ENCODE measurements around the gene KNDC1.

The KNDC1 gene

DNA sequence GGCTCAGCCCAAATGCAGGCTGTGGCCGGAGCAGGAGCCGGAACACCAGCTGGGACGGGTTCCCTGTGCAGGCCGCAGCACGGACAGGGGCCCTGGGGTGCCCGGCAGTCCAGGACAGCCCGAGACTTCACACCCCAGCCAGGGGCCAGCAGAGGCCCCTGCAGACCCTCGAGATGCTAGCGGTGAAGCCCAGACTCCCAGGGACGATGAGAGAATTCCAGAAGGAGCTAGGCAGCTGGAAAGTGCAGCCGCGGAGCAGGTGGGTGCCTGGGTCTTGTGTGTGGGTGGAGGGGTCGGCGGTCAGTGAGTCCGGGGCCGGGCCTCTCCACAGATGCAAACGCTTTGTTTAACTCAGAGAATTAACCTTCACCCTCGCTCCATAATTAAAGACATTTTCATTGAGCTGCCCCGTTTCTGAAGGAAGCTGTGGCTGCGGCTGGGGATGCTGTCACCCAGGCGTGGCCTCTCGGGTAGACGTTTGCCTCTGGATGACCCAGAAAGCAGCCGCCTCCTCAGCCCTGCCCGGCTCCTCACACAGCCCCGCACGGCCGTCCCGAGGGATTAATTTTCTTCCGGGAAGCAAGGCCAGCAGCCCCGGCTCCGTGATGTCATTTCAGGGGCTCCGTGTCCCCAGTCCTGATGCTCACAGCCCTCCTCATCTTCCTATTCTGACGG lies 26.5 kb downstream of the KNDC1 start:
- Histone ChIP-seq H3K9me3 (ENCODE audit: insufficient read depth, low read length) (no peaks in the 10 kb centered on the region), H3K4me1 (ENCODE audit: low read length) (no peaks in the 10 kb centered on the region), H2AFZ (ENCODE audit: low read depth, low read length) (no peak overlapping the region), H3K27me3 (ENCODE audit: low read depth, low read length) (no peaks in the 10 kb centered on the region), H4K20me1 (ENCODE audit: insufficient read depth, low read length) (no peaks in the 10 kb centered on the region), H3K27ac (ENCODE audit: low read length) (no peak overlapping the region), H3K4me2 (ENCODE audit: low read length) (no peak overlapping the region), H3K9ac (ENCODE audit: low read length) (no peak overlapping the region), H3K4me3 (ENCODE audit: low read length) (no peak overlapping the region), H3K36me3 (replicated peaks; ENCODE audit: low read depth, low read length) (no peaks in the 10 kb centered on the region), H3K79me2 (ENCODE audit: low read length) (no peaks in the 10 kb centered on the region)
- TF ChIP-seq, protein P1, sequence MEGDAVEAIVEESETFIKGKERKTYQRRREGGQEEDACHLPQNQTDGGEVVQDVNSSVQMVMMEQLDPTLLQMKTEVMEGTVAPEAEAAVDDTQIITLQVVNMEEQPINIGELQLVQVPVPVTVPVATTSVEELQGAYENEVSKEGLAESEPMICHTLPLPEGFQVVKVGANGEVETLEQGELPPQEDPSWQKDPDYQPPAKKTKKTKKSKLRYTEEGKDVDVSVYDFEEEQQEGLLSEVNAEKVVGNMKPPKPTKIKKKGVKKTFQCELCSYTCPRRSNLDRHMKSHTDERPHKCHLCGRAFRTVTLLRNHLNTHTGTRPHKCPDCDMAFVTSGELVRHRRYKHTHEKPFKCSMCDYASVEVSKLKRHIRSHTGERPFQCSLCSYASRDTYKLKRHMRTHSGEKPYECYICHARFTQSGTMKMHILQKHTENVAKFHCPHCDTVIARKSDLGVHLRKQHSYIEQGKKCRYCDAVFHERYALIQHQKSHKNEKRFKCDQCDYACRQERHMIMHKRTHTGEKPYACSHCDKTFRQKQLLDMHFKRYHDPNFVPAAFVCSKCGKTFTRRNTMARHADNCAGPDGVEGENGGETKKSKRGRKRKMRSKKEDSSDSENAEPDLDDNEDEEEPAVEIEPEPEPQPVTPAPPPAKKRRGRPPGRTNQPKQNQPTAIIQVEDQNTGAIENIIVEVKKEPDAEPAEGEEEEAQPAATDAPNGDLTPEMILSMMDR (IDR thresholded peaks at IDR 0.05; ENCODE audit: low read depth, low read length), result no peak
- no peak for TF ChIP-seq EZH2phosphoT487 (IDR thresholded peaks at IDR 0.05; ENCODE audit: low read depth)

DNA sequence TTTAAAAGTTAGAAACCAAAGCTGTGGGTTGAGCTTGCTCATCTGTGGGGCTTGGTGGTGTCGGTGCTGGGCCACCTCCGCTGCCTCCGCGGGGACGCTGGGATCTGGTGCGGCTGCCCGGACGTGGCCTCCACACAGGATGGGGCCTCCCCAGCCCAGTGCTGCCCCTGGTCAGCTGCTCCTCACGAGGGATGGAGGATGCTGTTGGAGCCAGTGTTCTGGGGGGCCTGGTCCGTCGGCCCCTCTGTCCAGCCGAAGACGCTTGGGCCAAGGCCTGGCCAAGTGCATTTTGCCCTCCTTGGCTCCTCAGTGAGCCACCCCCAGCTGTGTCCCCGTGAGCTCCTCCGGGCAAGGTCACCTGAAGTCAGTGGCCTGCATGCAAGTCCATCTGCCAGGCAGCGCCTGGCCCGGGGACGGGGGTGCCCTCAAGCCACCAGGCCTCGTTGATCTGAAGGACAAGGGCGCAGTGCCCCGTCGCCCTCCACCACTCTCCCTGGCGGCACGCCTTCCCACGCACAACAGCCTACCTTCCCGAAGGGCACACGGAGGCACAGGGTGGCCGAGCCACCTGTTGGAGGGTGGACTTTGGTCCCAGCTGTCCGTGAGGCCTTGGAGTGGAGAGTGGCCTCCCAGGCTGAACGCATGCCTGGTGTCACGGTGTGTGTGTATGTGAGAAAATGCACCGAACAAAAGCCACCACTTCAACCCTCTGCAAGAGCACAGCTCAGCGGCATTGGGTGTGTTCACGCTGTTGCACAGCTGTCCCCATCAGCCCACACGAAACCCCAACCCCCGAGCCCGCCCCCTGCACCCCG lies 27.3 kb downstream of the KNDC1 start:
- H3K4me3 ChIP-seq (ENCODE audit: low read length), result no peak overlapping the region
- H4K20me1 ChIP-seq (ENCODE audit: insufficient read depth, low read length), result no peaks in the 10 kb centered on the region
- no peaks in the 10 kb centered on the region for H3K27me3 ChIP-seq (ENCODE audit: low read depth, low read length)
- H3K9me3 ChIP-seq (ENCODE audit: insufficient read depth, low read length), result no peaks in the 10 kb centered on the region
- no peak overlapping the region for H3K4me2 ChIP-seq (ENCODE audit: low read length)
- H3K36me3 ChIP-seq (replicated peaks; ENCODE audit: low read depth, low read length), result no peaks in the 10 kb centered on the region
- H3K27ac ChIP-seq (ENCODE audit: low read length), result no peak overlapping the region
- H3K4me1 ChIP-seq (ENCODE audit: low read length), result no peaks in the 10 kb centered on the region
- no peak overlapping the region for H3K9ac ChIP-seq (ENCODE audit: low read length)
- TF ChIP-seq, protein P1 (IDR thresholded peaks at IDR 0.05; ENCODE audit: low read depth, low read length), result no peak
- no peak for TF ChIP-seq EZH2phosphoT487 (IDR thresholded peaks at IDR 0.05; ENCODE audit: low read depth)
- H2AFZ ChIP-seq (ENCODE audit: low read depth, low read length), result no peak overlapping the region
- H3K79me2 ChIP-seq (ENCODE audit: low read length), result no peaks in the 10 kb centered on the region

DNA sequence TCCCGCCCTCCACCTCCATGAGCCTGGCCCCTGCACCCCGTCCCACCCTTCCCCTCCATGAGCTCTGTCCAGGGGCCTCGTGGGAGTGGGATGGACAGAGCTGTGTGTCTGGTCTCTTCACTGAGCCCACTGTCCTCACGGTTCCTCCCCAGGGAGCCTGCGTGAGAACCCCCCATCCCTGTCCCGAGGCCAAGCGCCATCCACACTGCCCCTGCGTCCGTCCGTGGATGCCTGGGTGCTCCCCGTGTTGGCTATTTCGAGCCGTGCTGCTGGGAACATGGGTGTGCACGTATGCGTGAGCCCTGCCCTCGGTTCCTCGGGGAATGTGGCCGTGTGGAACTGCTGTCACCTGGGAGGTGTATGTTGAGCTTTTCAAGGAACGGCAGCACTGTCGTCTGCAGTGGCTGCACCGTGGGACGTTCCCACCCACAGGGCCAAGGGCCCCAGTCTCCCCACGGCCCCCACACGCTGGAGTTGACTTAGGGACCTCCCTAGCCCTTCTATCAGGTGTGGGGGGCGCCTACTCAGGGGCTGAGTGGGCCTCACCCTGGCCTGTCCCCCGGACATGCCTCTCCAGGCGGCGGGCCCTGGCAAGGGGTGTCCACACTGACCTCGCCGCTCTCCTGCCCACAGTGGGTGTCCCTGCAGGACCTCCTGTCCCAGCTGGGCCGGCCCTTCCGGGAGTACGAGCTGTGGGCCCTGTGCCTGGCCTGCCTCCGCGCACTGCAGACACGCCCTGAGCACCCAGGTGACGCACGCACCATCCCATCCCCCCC lies 28.1 kb downstream of the KNDC1 start:
- Histone ChIP-seq H3K4me1 (ENCODE audit: low read length) (no peaks in the 10 kb centered on the region), H3K4me2 (ENCODE audit: low read length) (no peak overlapping the region), H3K4me3 (ENCODE audit: low read length) (no peak overlapping the region), H3K27ac (ENCODE audit: low read length) (no peak overlapping the region), H3K9me3 (ENCODE audit: insufficient read depth, low read length) (no peaks in the 10 kb centered on the region), H3K79me2 (ENCODE audit: low read length) (no peaks in the 10 kb centered on the region), H2AFZ (ENCODE audit: low read depth, low read length) (no peak overlapping the region), H3K9ac (ENCODE audit: low read length) (no peak overlapping the region), H3K36me3 (replicated peaks; ENCODE audit: low read depth, low read length) (no peaks in the 10 kb centered on the region), H4K20me1 (ENCODE audit: insufficient read depth, low read length) (no peaks in the 10 kb centered on the region), H3K27me3 (ENCODE audit: low read depth, low read length) (no peaks in the 10 kb centered on the region)
- TF ChIP-seq, protein P1 (IDR thresholded peaks at IDR 0.05; ENCODE audit: low read depth, low read length), result no peak
- TF ChIP-seq EZH2phosphoT487 (IDR thresholded peaks at IDR 0.05; ENCODE audit: low read depth), result no peak

DNA sequence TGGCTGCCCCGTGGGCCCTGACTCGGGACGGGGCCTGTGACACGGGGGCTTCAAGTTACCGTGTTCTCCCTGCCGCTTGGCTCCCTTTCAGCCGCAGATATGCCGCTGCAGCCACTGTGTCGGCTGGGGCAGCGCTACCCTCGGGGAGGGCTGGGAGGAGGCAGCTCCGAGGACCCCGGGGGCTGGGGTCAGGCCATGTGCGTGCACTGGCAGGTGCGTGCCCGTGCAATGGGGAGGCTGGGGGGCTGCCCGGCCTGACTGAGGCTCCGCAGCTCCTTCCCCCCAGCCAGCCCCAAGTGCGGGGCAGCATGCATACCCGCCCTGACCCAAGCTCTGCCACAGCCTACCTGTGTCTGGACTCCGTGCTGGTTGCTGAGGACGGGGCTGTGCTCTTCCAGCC lies 29.2 kb downstream of the KNDC1 start:
- Histone ChIP-seq H3K79me2 (ENCODE audit: low read length) (no peaks in the 10 kb centered on the region), H3K4me2 (ENCODE audit: low read length) (no peak overlapping the region), H3K4me3 (ENCODE audit: low read length) (no peak overlapping the region), H4K20me1 (ENCODE audit: insufficient read depth, low read length) (no peaks in the 10 kb centered on the region), H3K27ac (ENCODE audit: low read length) (no peak overlapping the region), H3K9ac (ENCODE audit: low read length) (no peak overlapping the region), H3K4me1 (ENCODE audit: low read length) (no peaks in the 10 kb centered on the region), H3K9me3 (ENCODE audit: insufficient read depth, low read length) (no peaks in the 10 kb centered on the region), H3K27me3 (ENCODE audit: low read depth, low read length) (no peaks in the 10 kb centered on the region), H3K36me3 (replicated peaks; ENCODE audit: low read depth, low read length) (no peaks in the 10 kb centered on the region), H2AFZ (ENCODE audit: low read depth, low read length) (no peak overlapping the region)
- TF ChIP-seq, protein P1 (IDR thresholded peaks at IDR 0.05; ENCODE audit: low read depth, low read length), result no peak
- no peak for TF ChIP-seq EZH2phosphoT487 (IDR thresholded peaks at IDR 0.05; ENCODE audit: low read depth)
